Sigmoid colon (tissue), 7 donors: ENCODE measurements around the gene PPM1L. TPM values are rescaled to one million over a fixed set of nuclear protein-coding genes. Genes with fewer than 3 reads are reported as not detected.

Experiments used
- DNase-seq: peaks from one replicate; pipeline ENCODE4 v3.0.0-alpha.2; 2019
- H3K27ac ChIP-seq, 4 donors: fragments of 200-600 bp; sonication (generic); one replicate each; pipeline ENCODE4 v1.5.1; 2016 to 2019; ENCODE audit warnings: mild to moderate bottlenecking in 1 of 4
- H3K27me3 ChIP-seq, 3 donors: fragments of 200-600 bp; sonication (generic); one replicate each; pipeline ENCODE4 v1.5.1; 2019; ENCODE audit warnings: mild to moderate bottlenecking in 1 of 3
- H3K36me3 ChIP-seq, 4 donors: fragments of 200-600 bp; sonication (generic); one replicate each; pipeline ENCODE4 v1.5.1; 2016 to 2019
- H3K4me1 ChIP-seq, 4 donors: fragments of 200-600 bp; sonication (generic); one replicate each; pipeline ENCODE4 v1.5.1; 2017 to 2019
- H3K4me3 ChIP-seq, 4 donors: fragments of 200-600 bp; sonication (generic); one replicate each; pipeline ENCODE4 v1.5.1; 2017 to 2019; ENCODE audit warnings: mild to moderate bottlenecking in 2 of 4, moderate library complexity in 1 of 4
- H3K9me3 ChIP-seq, 4 donors: fragments of 200-600 bp in 3 of 4; sonication (generic) in 3 of 4; one replicate each; pipeline versions ENCODE4 v1.5.1 to v1.6.1; 2013 to 2019
- EP300 ChIP-seq, 4 donors: sonication (generic); formaldehyde crosslinking; IDR thresholded peaks; one replicate each; pipeline ENCODE4 v1.6.1; 2017; ENCODE audit warnings: antibody characterized with exemption in 4 of 4
- POLR2A ChIP-seq, 2 donors: fragments of 450-650 bp; IDR thresholded peaks; one replicate each; pipeline ENCODE4 v1.6.1; 2016; ENCODE audit warnings: antibody characterized with exemption in 2 of 2, mild to moderate bottlenecking in 2 of 2, moderate library complexity in 2 of 2
- POLR2AphosphoS5 ChIP-seq, 4 donors: sonication (generic); formaldehyde crosslinking; IDR thresholded peaks; one replicate each; pipeline ENCODE4 v1.6.1; 2017; ENCODE audit warnings: antibody characterized with exemption in 4 of 4
- WGBS, 2 donors: extraction: QIAGEN DNeasy Blood & Tissue Kit; methylation state at CpG; one replicate each; pipeline ENCODE4 v1.1.7; 2013; 5-methylcytosine and 5-hydroxymethylcytosine counted together
- intact Hi-C: fragments of 100-400 bp; cut with DNase I; formaldehyde crosslinking; loops from one replicate; pipeline ENCODE4 v1.15.1; 2023
- polyA plus RNA-seq, 3 donors: library from polyadenylated mRNA; stranded (reverse); fragments of 200-250 nt; gene quantifications; one replicate each; pipeline ENCODE4 v1.2.3, GENCODE V29; 2013
- total RNA-seq, 4 donors: library from RNA; depleted of rRNA; stranded (reverse); fragments of >200 nt; gene quantifications; one replicate each; pipeline ENCODE4 v1.1.0, GENCODE V29; 2016
- TF ChIP-seq, protein P1 (sequence below), 4 experiments: fragments of 450-650 bp in 3 of 4; fragments of 200-600 bp in 1 of 4; IDR thresholded peaks; one replicate each; pipeline ENCODE4 v1.5.1; 2016 to 2019; ENCODE audit warnings: antibody characterized with exemption in 4 of 4, mild to moderate bottlenecking in 3 of 4, moderate library complexity in 2 of 4
- donor health status: healthy with polysubstance abuse.
- donor health status: Bipolar disorder and iron deficiency.
- donor health status: healthy.

The PPM1L gene
- total and polyA plus RNA-seq, 7 donors: 1.2 to 50.2 (median 33.2) TPM

DNA sequence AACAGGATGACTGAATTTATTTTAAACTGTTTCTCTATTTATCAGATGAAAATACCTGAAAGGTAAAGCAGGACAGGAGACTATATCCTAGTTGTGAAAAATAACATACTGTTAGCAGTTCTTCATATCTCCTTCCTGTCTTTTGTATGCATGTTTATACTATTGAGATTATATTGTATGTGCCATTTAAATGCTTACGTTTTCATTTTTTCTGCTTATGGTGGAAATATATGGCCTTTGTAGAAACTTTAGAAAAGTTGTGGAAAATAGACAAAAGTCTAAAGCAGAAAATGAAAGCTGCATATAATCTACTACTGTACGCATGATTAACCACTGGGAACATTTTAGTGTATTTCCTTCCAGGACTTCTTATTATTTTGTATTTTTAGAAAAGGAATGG lies 2.1 kb upstream of the PPM1L start:
- Histone ChIP-seq H3K27ac (peak overlapping the region; percentile 92 to 96 (median 94)), H3K9me3 (no peaks in the 10 kb centered on the region), H3K27me3 (no peaks in the 10 kb centered on the region), H3K4me3 (peak overlapping the region; percentile 68 to 89 (median 79)), H3K4me1 (peaks cover 0 to 32% (median 27%) of the 10 kb centered on the region in 4 donors), H3K36me3 (no peaks in the 10 kb centered on the region)
- TF ChIP-seq, protein P1, sequence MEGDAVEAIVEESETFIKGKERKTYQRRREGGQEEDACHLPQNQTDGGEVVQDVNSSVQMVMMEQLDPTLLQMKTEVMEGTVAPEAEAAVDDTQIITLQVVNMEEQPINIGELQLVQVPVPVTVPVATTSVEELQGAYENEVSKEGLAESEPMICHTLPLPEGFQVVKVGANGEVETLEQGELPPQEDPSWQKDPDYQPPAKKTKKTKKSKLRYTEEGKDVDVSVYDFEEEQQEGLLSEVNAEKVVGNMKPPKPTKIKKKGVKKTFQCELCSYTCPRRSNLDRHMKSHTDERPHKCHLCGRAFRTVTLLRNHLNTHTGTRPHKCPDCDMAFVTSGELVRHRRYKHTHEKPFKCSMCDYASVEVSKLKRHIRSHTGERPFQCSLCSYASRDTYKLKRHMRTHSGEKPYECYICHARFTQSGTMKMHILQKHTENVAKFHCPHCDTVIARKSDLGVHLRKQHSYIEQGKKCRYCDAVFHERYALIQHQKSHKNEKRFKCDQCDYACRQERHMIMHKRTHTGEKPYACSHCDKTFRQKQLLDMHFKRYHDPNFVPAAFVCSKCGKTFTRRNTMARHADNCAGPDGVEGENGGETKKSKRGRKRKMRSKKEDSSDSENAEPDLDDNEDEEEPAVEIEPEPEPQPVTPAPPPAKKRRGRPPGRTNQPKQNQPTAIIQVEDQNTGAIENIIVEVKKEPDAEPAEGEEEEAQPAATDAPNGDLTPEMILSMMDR (IDR thresholded peaks at IDR 0.05): no peak
- no peak for TF ChIP-seq POLR2AphosphoS5 (IDR thresholded peaks at IDR 0.05)
- no peak for TF ChIP-seq EP300 (IDR thresholded peaks at IDR 0.05)
- DNase-seq: no peak
- intact Hi-C loops: loop anchor here (2.0 kb wide), 2 partner anchors 187 to 189 kb away; no protein-coding TSS in a partner anchor
- 16 to 50% methylated on average over 2 of the region's 2 CpGs for WGBS, 2 donors

DNA sequence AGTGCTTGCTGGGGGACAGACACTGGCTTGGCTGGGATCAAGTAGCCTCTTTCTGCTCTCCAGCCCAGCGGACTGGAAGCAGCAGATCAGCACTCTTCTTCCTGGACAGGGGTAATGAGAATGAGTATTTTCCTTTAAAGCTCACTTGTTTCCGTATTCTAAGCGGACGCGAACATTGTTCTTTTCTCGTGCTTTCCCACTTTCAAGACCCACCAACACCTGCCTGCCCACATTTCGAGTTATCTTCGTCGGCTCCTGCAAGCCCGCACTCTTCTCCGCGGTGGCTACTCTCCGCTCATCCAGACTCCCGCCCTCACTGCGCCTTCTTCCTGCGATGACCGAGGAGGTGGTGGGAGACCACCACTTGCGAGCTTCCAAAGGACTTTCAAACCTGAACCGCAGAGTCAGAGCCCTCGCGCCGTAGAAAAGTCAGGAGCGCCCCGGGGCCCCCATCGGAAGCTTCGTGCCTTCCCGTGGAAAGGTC lies 1.6 kb upstream of the PPM1L start:
- H3K27me3 ChIP-seq: no peaks in the 10 kb centered on the region
- no peaks in the 10 kb centered on the region for H3K9me3 ChIP-seq
- H3K27ac ChIP-seq: peak overlapping the region; percentile 92 to 96 (median 94)
- H3K4me1 ChIP-seq: peaks cover 0 to 37% (median 30%) of the 10 kb centered on the region in 4 donors
- peak overlapping the region; percentile 68 to 89 (median 79) for H3K4me3 ChIP-seq
- H3K36me3 ChIP-seq: no peaks in the 10 kb centered on the region
- no peak for TF ChIP-seq EP300 (IDR thresholded peaks at IDR 0.05)
- TF ChIP-seq, protein P1 (IDR thresholded peaks at IDR 0.05): no peak
- TF ChIP-seq POLR2AphosphoS5 (IDR thresholded peaks at IDR 0.05): peak in 1 of 4 donors; percentile 10
- no peak for TF ChIP-seq POLR2A (IDR thresholded peaks at IDR 0.05)
- intact Hi-C loops: loop anchor here (2.0 kb wide), 2 partner anchors 188 kb away; no protein-coding TSS in a partner anchor
- peak; percentile 71 for DNase-seq
- 0 to 1% methylated on average over 27 of the region's 27 CpGs for WGBS, 2 donors

DNA sequence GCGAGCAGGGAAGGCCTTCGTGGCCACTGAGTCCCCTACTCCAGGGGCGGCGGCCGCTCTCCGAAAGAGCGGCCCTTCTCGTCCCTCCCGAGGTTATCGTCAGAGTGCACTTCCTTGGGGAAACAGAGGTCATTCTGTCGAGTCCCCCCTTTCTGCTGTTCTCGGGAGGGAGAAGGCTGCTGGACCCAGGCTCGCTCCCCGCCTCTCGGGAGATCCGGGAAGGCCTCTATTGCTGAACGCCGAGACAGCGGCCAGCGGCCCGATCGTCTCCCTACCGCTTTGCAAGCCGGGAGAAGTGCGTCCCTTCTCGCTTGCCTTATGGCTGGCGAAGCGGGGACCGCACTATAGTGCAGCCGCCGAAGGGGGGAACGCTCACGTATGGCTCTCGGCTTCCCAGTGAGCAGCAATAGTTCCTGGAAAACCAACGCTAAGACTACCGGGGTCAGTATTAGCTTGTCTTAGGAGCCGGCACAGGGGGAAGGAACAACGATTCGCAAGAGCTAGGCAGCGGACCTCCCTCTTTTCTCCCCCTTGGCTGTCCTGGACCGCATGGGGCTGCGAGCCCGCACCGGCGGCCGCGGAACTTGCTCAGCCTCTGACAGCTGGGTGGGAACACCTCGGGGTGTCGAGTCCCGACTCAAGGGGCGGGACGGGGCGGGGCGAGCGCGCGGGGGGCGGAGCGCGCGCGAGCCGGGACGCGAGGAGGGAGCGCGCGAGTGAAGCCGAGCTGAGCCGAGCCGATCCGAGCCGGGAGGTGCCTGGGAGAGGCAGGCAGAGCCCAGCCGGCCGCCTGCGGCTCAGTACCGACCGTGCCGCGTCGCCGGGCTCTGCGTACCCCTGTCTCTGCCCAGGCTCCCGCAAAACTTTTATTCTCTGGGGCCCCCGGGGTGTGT lies 930 bp upstream of the PPM1L start:
- no peaks in the 10 kb centered on the region for H3K36me3 ChIP-seq
- H3K27ac ChIP-seq: peak overlapping the region; percentile 92 to 96 (median 94)
- peak; percentile 97 for DNase-seq
- no peaks in the 10 kb centered on the region for H3K27me3 ChIP-seq
- WGBS, 2 donors: 0% methylated on average over 85 of the region's 85 CpGs
- no peaks in the 10 kb centered on the region for H3K9me3 ChIP-seq
- intact Hi-C loops: loop anchor here (2.0 kb wide), 2 partner anchors 188 kb away; no protein-coding TSS in a partner anchor
- peak overlapping the region; percentile 68 to 89 (median 79) for H3K4me3 ChIP-seq
- peaks cover 0 to 44% (median 32%) of the 10 kb centered on the region in 4 donors for H3K4me1 ChIP-seq
- peak; percentile 78 to 93 (median 92) for TF ChIP-seq POLR2AphosphoS5 (IDR thresholded peaks at IDR 0.05)
- TF ChIP-seq, protein P1 (IDR thresholded peaks at IDR 0.05): no peak
- peak in 1 of 4 donors; percentile 9 for TF ChIP-seq EP300 (IDR thresholded peaks at IDR 0.05)
- peak; percentile 60 to 70 for TF ChIP-seq POLR2A (IDR thresholded peaks at IDR 0.05)

DNA sequence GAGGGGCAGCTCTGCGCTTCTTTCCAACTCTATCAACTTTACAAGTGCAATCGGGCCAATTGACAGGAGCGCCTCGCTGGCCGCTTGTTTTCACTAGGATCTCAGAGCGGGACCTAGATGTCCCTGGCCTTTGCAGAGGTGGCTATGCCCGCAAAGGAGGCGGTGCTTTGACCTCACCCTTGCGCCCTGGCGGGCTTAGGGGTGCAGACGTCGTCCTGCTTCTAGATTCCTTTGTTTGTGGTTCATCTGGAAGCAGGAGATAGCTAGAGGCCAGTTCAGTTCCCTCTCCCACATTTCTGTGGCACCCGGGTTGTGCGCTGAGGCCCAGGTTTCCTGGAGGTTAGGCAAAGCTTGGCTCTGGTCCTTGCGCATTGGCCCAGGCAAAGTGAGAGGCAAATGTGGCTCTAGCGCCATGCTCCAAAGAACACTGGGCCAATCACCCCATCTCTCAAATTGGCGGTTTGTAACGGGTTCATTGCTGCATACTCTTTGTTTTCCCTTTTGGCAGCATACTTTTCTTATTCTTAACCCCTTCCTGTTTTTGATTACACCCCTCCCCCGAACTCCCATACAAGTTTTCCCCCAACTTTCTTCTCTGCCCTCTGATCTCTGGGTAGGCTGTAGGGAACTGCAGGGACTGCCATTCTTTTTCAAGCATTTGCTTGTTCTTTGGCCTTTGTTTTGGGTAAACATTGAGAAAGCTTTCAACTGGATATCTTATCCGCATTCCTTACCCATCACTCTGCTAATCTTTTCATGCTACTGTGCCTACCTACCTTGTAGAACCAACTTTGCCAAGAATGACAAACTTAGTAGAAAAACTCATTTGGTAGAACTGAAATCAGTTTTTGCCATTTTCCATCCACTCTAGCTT lies 1.4 kb downstream of the PPM1L start:
- no peaks in the 10 kb centered on the region for H3K36me3 ChIP-seq
- peak overlapping the region; percentile 68 to 89 (median 79) for H3K4me3 ChIP-seq
- no peaks in the 10 kb centered on the region for H3K27me3 ChIP-seq
- no peaks in the 10 kb centered on the region for H3K9me3 ChIP-seq
- 32 to 47% methylated on average over 20 of the region's 20 CpGs for WGBS, 2 donors
- intact Hi-C loops: loop anchor here (2.0 kb wide), 1 partner anchor 43 kb away; no protein-coding TSS in a partner anchor
- H3K4me1 ChIP-seq: peaks cover 0 to 56% (median 32%) of the 10 kb centered on the region in 4 donors
- TF ChIP-seq POLR2AphosphoS5 (IDR thresholded peaks at IDR 0.05) (no peak), EP300 (IDR thresholded peaks at IDR 0.05) (no peak), POLR2A (IDR thresholded peaks at IDR 0.05) (no peak)
- TF ChIP-seq, protein P1 (IDR thresholded peaks at IDR 0.05): no peak
- peak; percentile 65 for DNase-seq
- H3K27ac ChIP-seq: peak overlapping the region; percentile 92 to 96 (median 94)
